Astrocyte of the spinal cord (primary cell): Measurements from ENCODE around the gene STPG2.

Source experiments
- DNase-seq: peaks from one replicate; pipeline ENCODE4 v3.0.0; 2011; ENCODE audit warnings: low read depth, low spot score
- H3K4me3 ChIP-seq: 2 replicates; pipeline ENCODE4 v1.5.1; 2011; ENCODE audit warnings: low read depth, mild to moderate bottlenecking, low read length, moderate library complexity
- CTCF ChIP-seq: IDR thresholded peaks from 2 replicates; pipeline ENCODE4 v1.5.1; 2012; ENCODE audit warnings: low read depth, mild to moderate bottlenecking, low read length, inconsistent platforms
- in situ Hi-C: cut with HindIII; loops from 2 replicates; pipeline ENCODE4 v1.10.0; 2017; ENCODE audit warnings: low sequenced_read_pairs

Gene STPG2

GRCh38 chr4:98006060-98006459 lies 137.2 kb downstream of the STPG2 start:
- DNase-seq, result no peak
- in situ Hi-C loops, result no loop called here
- no peak overlapping the region for H3K4me3 ChIP-seq
- TF ChIP-seq CTCF, result no peak

- in situ Hi-C loops, result no loop called here
- no peak for DNase-seq
- no peak overlapping the region for H3K4me3 ChIP-seq
- no peak for TF ChIP-seq CTCF
Observed at GRCh38 chr4:98000940-98001339, 142.3 kb downstream of the STPG2 start.

GRCh38 chr4:97998203-97998602 lies 145.1 kb downstream of the STPG2 start:
- no peak for DNase-seq
- H3K4me3 ChIP-seq, result no peak overlapping the region
- in situ Hi-C loops, result no loop called here
- no peak for TF ChIP-seq CTCF

- DNase-seq, result no peak
- in situ Hi-C loops, result no loop called here
- no peak for TF ChIP-seq CTCF
- no peak overlapping the region for H3K4me3 ChIP-seq
Observed at GRCh38 chr4:97994765-97995465, 148.4 kb downstream of the STPG2 start.

- H3K4me3 ChIP-seq, result no peak overlapping the region
- DNase-seq, result no peak
- in situ Hi-C loops, result no loop called here
- TF ChIP-seq CTCF, result no peak
Observed at GRCh38 chr4:97990409-97990808, 152.9 kb downstream of the STPG2 start.

GRCh38 chr4:97987019-97987648 lies 156.1 kb downstream of the STPG2 start:
- in situ Hi-C loops, result no loop called here
- peak; percentile 49 for TF ChIP-seq CTCF
- peak; percentile 56 for DNase-seq
- H3K4me3 ChIP-seq, result no peak overlapping the region
